Psoas muscle (tissue), 8 donors: Measurements from ENCODE around the gene INAFM2. TPM values are rescaled to one million over a fixed set of nuclear protein-coding genes. Genes with fewer than 3 reads are reported as not detected.

Experiments
- ATAC-seq, 4 donors: fragments of 200-7000 bp; cut with Tn5 transposase; one replicate each; pipeline ENCODE4 v1.9.1; 2020; ENCODE audit warnings: moderate library complexity in 3 of 4, mild to moderate bottlenecking in 2 of 4
- DNase-seq, 2 donors: peaks; one replicate each; pipeline ENCODE4 v3.0.0-alpha.2; 2020
- H3K27ac ChIP-seq: fragments of 200-600 bp; one replicate; pipeline ENCODE4 v1.8.0; 2022
- H3K27me3 ChIP-seq, 3 donors: fragments of 200-600 bp in 1 of 3; one replicate each; pipeline versions ENCODE4 v1.6.1 to v1.8.0; 2013 to 2022; ENCODE audit warnings: low read length in 2 of 3, mild to moderate bottlenecking in 2 of 3, moderate library complexity in 1 of 3; ENCODE audit not compliant: insufficient read depth in 3 of 3
- H3K36me3 ChIP-seq, 2 donors: fragments of 200-600 bp in 1 of 2; one replicate each; pipeline versions ENCODE4 v1.6.1 to v1.8.0; 2013 to 2022; ENCODE audit warnings: low read depth in 1 of 2, mild to moderate bottlenecking in 1 of 2, moderate library complexity in 1 of 2; ENCODE audit not compliant: insufficient read depth in 1 of 2
- H3K4me1 ChIP-seq: fragments of 200-600 bp; one replicate; pipeline ENCODE4 v1.8.0; 2022
- H3K4me3 ChIP-seq: fragments of 200-600 bp; one replicate; pipeline ENCODE4 v1.8.0; 2022; ENCODE audit warnings: mild to moderate bottlenecking
- H3K9me3 ChIP-seq: fragments of 200-600 bp; one replicate; pipeline ENCODE4 v1.8.0; 2022
- CTCF ChIP-seq: fragments of 200-600 bp; IDR thresholded peaks from one replicate; pipeline ENCODE4 v1.8.0; 2022; ENCODE audit warnings: antibody characterized with exemption
- WGBS, 3 donors: extraction: QIAGEN DNeasy Blood & Tissue Kit; methylation state at CpG; one replicate each; pipeline versions ENCODE4 v1.1.6 to v1.1.7; 2013; 5-methylcytosine and 5-hydroxymethylcytosine counted together
- intact Hi-C, 2 donors: fragments of 100-400 bp; cut with DNase I; formaldehyde crosslinking; loops; one replicate each; pipeline versions ENCODE4 v1.11.0 to v1.14.2; 2022
- polyA plus RNA-seq, 3 donors: library from polyadenylated mRNA; stranded (reverse); fragments of 200-250 nt; gene quantifications; one replicate each; pipeline ENCODE4 v1.2.3, GENCODE V29; 2013
- total RNA-seq, 4 donors: library from RNA; stranded (reverse); fragmentation: NEBNext Ultra II Directional in 2 of 4; extraction: Animal tissue kit (Norgen Biotek cat#: 25700) in 2 of 4; gene quantifications; one replicate each; pipeline versions ENCODE4 v1.2.1 to v1.2.4, GENCODE V29; 2021 to 2023
- donor health status: healthy with polysubstance abuse.
- donor health status: DM: no; HTN: no; CAD: no; lungs with moderate emphysema.
- donor health status: Bipolar disorder and iron deficiency.
- donor health status: healthy.
- donor health status: DM: yes; HTN: yes; CAD: no.
- donor health status: DM: no; HTN: no; CAD: no.
- donor health status: DM: no; HTN: no; CAD: no.
- donor health status: DM: yes; HTN: yes; CAD: no.

INAFM2 gene
- total and polyA plus RNA-seq, 7 donors = 5.8 to 32.4 (median 22.3) TPM

GRCh38 chr15:40338921-40339620 lies 15.6 kb downstream of the INAFM2 start:
- no peaks in the 10 kb centered on the region for H3K27me3 ChIP-seq
- WGBS, 3 donors = 30 to 34% (median 31%) methylated on average over 10 to 11 of the region's 11 CpGs
- H3K27ac ChIP-seq = peak overlapping the region; percentile 93
- no peaks in the 10 kb centered on the region for H3K9me3 ChIP-seq
- DNase-seq (peak; percentile 65 to 82), ATAC-seq (peak; percentile 66 to 69 (median 67))
- H3K4me1 ChIP-seq = peaks cover 73% of the 10 kb centered on the region
- H3K36me3 ChIP-seq = peaks cover 0 to 29% of the 10 kb centered on the region in 2 donors
- H3K4me3 ChIP-seq = peak overlapping the region; percentile 66
- intact Hi-C loops = loop anchor here in 1 of 2 donors (1.0 kb wide), 2 partner anchors 71 to 82 kb away; no protein-coding TSS in a partner anchor
- TF ChIP-seq CTCF = no peak

- Histone ChIP-seq H3K27ac (peak overlapping the region; percentile 93), H3K4me1 (peaks cover 70% of the 10 kb centered on the region), H3K27me3 (no peaks in the 10 kb centered on the region), H3K36me3 (peaks cover 0 to 28% of the 10 kb centered on the region in 2 donors), H3K9me3 (no peaks in the 10 kb centered on the region), H3K4me3 (peak overlapping the region; percentile 66)
- TF ChIP-seq CTCF = peak; percentile 19
- intact Hi-C loops = loop anchor here in 1 of 2 donors (1.0 kb wide), 1 partner anchor 82 kb away; no protein-coding TSS in a partner anchor
- WGBS, 3 donors = 52 to 73% (median 54%) methylated on average over 6 to 7 of the region's 7 CpGs
- DNase-seq = no peak
- peak in 3 of 4 donors; percentile 2 to 11 (median 5) for ATAC-seq
Measured at GRCh38 chr15:40339621-40339945, 16.1 kb downstream of the INAFM2 start.

GRCh38 chr15:40340038-40340739 lies 16.7 kb downstream of the INAFM2 start:
- DNase-seq (peak; percentile 85 to 95), ATAC-seq (peak; percentile 67 to 83 (median 75))
- Histone ChIP-seq H3K27me3 (no peaks in the 10 kb centered on the region), H3K27ac (peak overlapping the region; percentile 93), H3K4me1 (peaks cover 68% of the 10 kb centered on the region), H3K9me3 (no peaks in the 10 kb centered on the region), H3K36me3 (peaks cover 0 to 22% of the 10 kb centered on the region in 2 donors), H3K4me3 (peak overlapping the region; percentile 66)
- WGBS, 3 donors = 5 to 11% (median 7%) methylated on average over 14 of the region's 14 CpGs
- no peak for TF ChIP-seq CTCF
- intact Hi-C loops = loop anchor here in 1 of 2 donors (5.0 kb wide), 1 partner anchor 82 kb away; no protein-coding TSS in a partner anchor

GRCh38 chr15:40340740-40341400 lies 17.4 kb downstream of the INAFM2 start, which contains the start of gene CCDC9B:
CCDC9B (minus strand) TSS chr15:40340939; CDS start chr15:40340819, 120 bp downstream.
- DNase-seq (peak; percentile 92 to 97), ATAC-seq (peak; percentile 80 to 86 (median 82))
- no peaks in the 10 kb centered on the region for H3K9me3 ChIP-seq
- no peak for TF ChIP-seq CTCF
- peaks cover 0 to 15% of the 10 kb centered on the region in 2 donors for H3K36me3 ChIP-seq
- intact Hi-C loops = loop anchor here in 1 of 2 donors (5.0 kb wide), 1 partner anchor 81 kb away; no protein-coding TSS in a partner anchor
- no peaks in the 10 kb centered on the region for H3K27me3 ChIP-seq
- H3K4me3 ChIP-seq = peak within 1 kb of the TSS; percentile 66
- peaks cover 65% of the 10 kb centered on the region for H3K4me1 ChIP-seq
- peak within 1 kb of the TSS; percentile 93 for H3K27ac ChIP-seq
- WGBS, 3 donors = 10 to 15% (median 13%) methylated on average over 17 of the region's 17 CpGs
